Measurements from ENCODE around the gene ACTRT2. TPM values are rescaled to one million over a fixed set of nuclear protein-coding genes. Genes with fewer than 3 reads are reported as not detected.

The ACTRT2 gene
- total and polyA plus RNA-seq, 10 of the 15 experiments (the other 5 are each of a cell fraction or from before 2014, with no cell fraction given): not detected

GRCh38 chr1:2988256-2988655 is 33.0 kb upstream of the ACTRT2 start (continued):
- no peak for TF ChIP-seq BCLAF1 (IDR thresholded peaks at IDR 0.05)
- no peak for TF ChIP-seq NR2F1 (conservative IDR thresholded peaks at IDR 0.05)
- no peak for TF ChIP-seq SIN3A (IDR thresholded peaks at IDR 0.05; ENCODE audit: low read depth, low read length)
- TF ChIP-seq ASH2L (IDR thresholded peaks at IDR 0.05; ENCODE audit: borderline replicate concordance, low read depth): no peak
- TF ChIP-seq POLR2A (IDR thresholded peaks at IDR 0.05; ENCODE audit: low read depth, low read length): no peak
- TF ChIP-seq CBFB (IDR thresholded peaks at IDR 0.05; ENCODE audit: low read depth): no peak
- no peak for TF ChIP-seq SIX5 (IDR thresholded peaks at IDR 0.05; ENCODE audit: low read depth, low read length, severe bottlenecking)
- TF ChIP-seq CUX1 (IDR thresholded peaks at IDR 0.05; ENCODE audit: insufficient replicate concordance, low read depth, low read length): no peak
- TF ChIP-seq TARDBP (IDR thresholded peaks at IDR 0.05; ENCODE audit: borderline replicate concordance): no peak
- TF ChIP-seq BRCA1 (IDR thresholded peaks at IDR 0.05; ENCODE audit: low read depth, low read length): no peak

Data from GM12878 (cell line).